Osteocyte (in vitro differentiated cells): ENCODE measurements around the gene ZNF329. TPM values are rescaled to one million over a fixed set of nuclear protein-coding genes. Genes with fewer than 3 reads are reported as not detected.

ENCODE experiments used
- DNase-seq: peaks from one replicate; pipeline ENCODE4 v3.0.0; 2021; ENCODE audit warnings: mixed read lengths; ENCODE audit not compliant: unreplicated experiment; ENCODE audit errors: extremely low spot score
- H3K27ac Mint-ChIP-seq: one replicate; pipeline ENCODE4 v1.8.0; 2021; ENCODE audit warnings: mild to moderate bottlenecking, mixed read lengths; ENCODE audit not compliant: unreplicated experiment
- H3K27me3 Mint-ChIP-seq: one replicate; pipeline ENCODE4 v1.8.0; 2021; ENCODE audit warnings: mixed read lengths; ENCODE audit not compliant: unreplicated experiment
- H3K36me3 Mint-ChIP-seq: one replicate; pipeline ENCODE4 v1.8.0; 2021; ENCODE audit warnings: mixed read lengths; ENCODE audit not compliant: unreplicated experiment
- H3K4me1 Mint-ChIP-seq: one replicate; pipeline ENCODE4 v1.8.0; 2021; ENCODE audit warnings: mixed read lengths; ENCODE audit not compliant: unreplicated experiment
- H3K4me3 Mint-ChIP-seq: one replicate; pipeline ENCODE4 v1.8.0; 2021; ENCODE audit warnings: mild to moderate bottlenecking, moderate library complexity, mixed read lengths; ENCODE audit not compliant: unreplicated experiment
- H3K9me3 Mint-ChIP-seq: one replicate; pipeline ENCODE4 v1.8.0; 2021; ENCODE audit warnings: mixed read lengths; ENCODE audit not compliant: unreplicated experiment
- total RNA-seq: library from RNA; stranded (reverse); gene quantifications from 2 replicates; pipeline ENCODE4 v1.2.1, GENCODE V29; 2021
- TF ChIP-seq, protein P1 (sequence below): fragments of 200-600 bp; sonication (generic); IDR thresholded peaks from 2 replicates; pipeline ENCODE4 v1.5.0; 2021; ENCODE audit warnings: antibody characterized with exemption, mild to moderate bottlenecking, moderate library complexity

The ZNF329 gene
- total RNA-seq, 1 donor from 2014 or later: 10.0 TPM

DNA sequence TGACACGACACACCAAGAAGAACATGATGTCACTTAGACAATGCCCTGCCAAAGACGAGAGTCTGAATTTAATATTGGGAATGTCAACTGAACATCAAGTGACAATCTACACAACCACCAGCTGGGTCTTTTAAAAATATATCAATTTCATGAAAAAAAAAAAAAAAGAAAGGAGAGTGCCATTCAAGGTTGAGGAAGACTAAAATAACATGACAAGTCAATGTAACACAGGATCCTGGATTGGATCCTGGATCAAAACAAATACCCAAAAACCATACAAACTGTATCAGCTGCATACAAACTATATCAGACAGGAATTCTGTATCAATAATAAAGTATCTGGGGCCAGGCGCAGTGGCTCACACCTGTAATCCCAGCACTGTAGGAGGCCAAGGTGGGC is 4.7 kb downstream of the ZNF329 start:
- Mint-ChIP-seq H3K36me3 (peaks cover 35% of the 10 kb centered on the region), H3K4me3 (no peak overlapping the region)
- TF ChIP-seq, protein P1, sequence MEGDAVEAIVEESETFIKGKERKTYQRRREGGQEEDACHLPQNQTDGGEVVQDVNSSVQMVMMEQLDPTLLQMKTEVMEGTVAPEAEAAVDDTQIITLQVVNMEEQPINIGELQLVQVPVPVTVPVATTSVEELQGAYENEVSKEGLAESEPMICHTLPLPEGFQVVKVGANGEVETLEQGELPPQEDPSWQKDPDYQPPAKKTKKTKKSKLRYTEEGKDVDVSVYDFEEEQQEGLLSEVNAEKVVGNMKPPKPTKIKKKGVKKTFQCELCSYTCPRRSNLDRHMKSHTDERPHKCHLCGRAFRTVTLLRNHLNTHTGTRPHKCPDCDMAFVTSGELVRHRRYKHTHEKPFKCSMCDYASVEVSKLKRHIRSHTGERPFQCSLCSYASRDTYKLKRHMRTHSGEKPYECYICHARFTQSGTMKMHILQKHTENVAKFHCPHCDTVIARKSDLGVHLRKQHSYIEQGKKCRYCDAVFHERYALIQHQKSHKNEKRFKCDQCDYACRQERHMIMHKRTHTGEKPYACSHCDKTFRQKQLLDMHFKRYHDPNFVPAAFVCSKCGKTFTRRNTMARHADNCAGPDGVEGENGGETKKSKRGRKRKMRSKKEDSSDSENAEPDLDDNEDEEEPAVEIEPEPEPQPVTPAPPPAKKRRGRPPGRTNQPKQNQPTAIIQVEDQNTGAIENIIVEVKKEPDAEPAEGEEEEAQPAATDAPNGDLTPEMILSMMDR: no peak

DNA sequence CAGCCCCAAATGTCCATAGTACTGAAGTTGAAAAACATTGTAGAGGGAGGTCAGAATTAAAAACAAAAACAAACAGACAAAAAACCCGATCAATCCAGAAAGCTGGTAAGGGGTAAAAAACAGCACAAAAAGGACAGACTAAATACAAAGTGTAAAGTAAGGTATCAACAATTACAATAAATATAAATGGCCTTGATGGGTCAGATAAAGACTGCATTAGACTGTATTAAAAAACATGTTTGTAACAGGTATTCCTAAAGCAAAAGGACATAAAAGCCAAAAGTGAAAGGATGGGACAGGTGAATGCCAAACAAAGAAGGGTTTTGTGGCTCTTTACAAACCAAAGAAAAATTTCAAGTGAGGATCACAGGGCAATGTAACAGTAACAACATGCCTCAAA is 16.3 kb downstream of the ZNF329 start:
- H3K36me3 Mint-ChIP-seq: peaks cover 82% of the 10 kb centered on the region

More for the DNA sequence above, 4.7 kb downstream of the ZNF329 start:
- DNase-seq: no peak
- Mint-ChIP-seq H3K27ac (no peak overlapping the region), H3K9me3 (peaks cover 21% of the 10 kb centered on the region), H3K4me1 (peaks cover 11% of the 10 kb centered on the region), H3K27me3 (no peaks in the 10 kb centered on the region)

DNA sequence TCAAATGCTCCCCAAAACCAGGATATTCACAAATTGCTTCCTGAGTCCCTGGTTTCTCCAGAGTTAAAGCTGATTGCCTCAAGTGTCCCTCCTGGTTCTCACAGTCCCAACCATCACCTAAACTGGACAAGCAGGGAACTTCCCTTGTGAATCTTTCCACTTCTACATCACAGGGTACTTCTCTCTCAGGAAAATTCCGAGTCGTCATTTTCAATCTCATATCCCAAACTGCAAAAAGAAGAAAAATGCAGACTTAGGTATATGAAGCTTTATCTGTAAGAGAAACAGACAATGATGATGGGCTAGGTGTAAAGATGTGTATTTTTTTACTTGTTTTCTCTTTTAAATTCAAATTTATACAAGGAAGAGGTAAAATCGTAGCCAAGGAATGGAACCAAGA is 21.3 kb downstream of the ZNF329 start:
- Mint-ChIP-seq H3K27ac (no peak overlapping the region), H3K36me3 (peaks cover 70% of the 10 kb centered on the region), H3K4me3 (no peak overlapping the region), H3K4me1 (no peaks in the 10 kb centered on the region), H3K27me3 (no peaks in the 10 kb centered on the region), H3K9me3 (peaks cover 40% of the 10 kb centered on the region)
- TF ChIP-seq, protein P1: no peak
- no peak for DNase-seq

More for the DNA sequence above, 16.3 kb downstream of the ZNF329 start:
- no peaks in the 10 kb centered on the region for H3K27me3 Mint-ChIP-seq
- H3K27ac Mint-ChIP-seq: no peak overlapping the region
- no peak for DNase-seq
- H3K4me3 Mint-ChIP-seq: no peak overlapping the region
- H3K4me1 Mint-ChIP-seq: no peaks in the 10 kb centered on the region
- peaks cover 40% of the 10 kb centered on the region for H3K9me3 Mint-ChIP-seq
- TF ChIP-seq, protein P1: no peak

DNA sequence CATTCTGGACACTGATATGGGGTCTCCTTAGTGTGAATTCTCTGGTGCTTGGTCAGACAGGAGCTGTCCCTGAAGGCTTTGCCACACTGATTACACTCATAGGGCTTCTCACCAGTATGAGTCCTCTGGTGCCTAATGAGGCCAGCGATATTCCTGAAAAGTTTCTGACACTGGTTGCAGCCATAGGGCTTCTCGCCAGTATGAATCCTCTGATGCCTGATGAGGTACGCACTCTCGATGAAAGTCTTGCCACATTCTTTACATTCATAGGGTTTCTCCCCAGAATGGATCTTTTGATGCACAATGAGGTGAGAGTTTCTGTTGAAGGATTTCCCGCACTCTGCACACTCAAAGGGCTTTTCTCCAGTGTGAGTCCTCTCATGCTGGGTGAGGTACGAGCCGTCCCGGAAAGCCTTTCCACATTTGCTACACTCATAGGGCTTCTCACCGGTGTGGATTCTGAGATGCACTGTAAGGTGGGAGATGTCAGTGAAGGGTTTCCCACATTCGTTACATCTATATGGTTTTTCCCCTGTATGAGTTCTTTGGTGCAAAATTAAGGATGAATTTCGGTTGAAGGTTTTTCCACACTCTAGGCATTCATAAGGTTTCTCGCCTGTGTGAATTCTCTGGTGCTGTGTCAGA is 22.4 kb downstream of the ZNF329 start:
- Mint-ChIP-seq H3K36me3 (peaks cover 59% of the 10 kb centered on the region), H3K9me3 (peaks cover 36% of the 10 kb centered on the region), H3K27ac (no peak overlapping the region)

DNA sequence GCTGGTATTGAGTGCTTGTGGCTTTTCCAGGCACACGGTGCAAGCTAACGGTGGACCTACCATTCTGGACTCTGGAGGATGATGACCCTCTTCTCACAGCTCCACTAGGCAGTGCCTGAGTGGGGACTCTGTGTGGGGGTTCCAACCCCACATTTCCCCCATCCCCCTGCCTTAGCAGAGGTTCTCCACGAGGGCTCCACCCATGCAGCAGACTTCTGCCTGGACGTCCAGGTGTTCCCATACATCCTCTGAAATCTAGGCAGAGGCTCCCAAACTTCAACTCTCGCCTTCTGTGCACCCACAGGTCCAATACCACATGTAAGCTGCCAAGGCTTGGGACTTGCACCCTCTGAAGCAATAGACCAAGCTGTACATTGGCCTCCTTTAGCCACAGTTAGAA is 27.2 kb downstream of the ZNF329 start:
- Mint-ChIP-seq H3K36me3 (peaks cover 21% of the 10 kb centered on the region), H3K27ac (no peak overlapping the region), H3K27me3 (no peaks in the 10 kb centered on the region), H3K9me3 (peaks cover 55% of the 10 kb centered on the region), H3K4me1 (no peaks in the 10 kb centered on the region), H3K4me3 (no peak overlapping the region)
- no peak for DNase-seq
- TF ChIP-seq, protein P1: no peak

More for the DNA sequence above, 22.4 kb downstream of the ZNF329 start:
- Mint-ChIP-seq H3K27me3 (no peaks in the 10 kb centered on the region), H3K4me1 (no peaks in the 10 kb centered on the region), H3K4me3 (no peak overlapping the region)
- TF ChIP-seq, protein P1: no peak
- DNase-seq: no peak
